ENCODE results near the gene NAPA. TPM values are rescaled to one million over a fixed set of nuclear protein-coding genes. Genes with fewer than 3 reads are reported as not detected.

Gene NAPA
- total RNA-seq, 4 donors from 2014 or later, result 36.5 to 693 (median 144) TPM

DNA sequence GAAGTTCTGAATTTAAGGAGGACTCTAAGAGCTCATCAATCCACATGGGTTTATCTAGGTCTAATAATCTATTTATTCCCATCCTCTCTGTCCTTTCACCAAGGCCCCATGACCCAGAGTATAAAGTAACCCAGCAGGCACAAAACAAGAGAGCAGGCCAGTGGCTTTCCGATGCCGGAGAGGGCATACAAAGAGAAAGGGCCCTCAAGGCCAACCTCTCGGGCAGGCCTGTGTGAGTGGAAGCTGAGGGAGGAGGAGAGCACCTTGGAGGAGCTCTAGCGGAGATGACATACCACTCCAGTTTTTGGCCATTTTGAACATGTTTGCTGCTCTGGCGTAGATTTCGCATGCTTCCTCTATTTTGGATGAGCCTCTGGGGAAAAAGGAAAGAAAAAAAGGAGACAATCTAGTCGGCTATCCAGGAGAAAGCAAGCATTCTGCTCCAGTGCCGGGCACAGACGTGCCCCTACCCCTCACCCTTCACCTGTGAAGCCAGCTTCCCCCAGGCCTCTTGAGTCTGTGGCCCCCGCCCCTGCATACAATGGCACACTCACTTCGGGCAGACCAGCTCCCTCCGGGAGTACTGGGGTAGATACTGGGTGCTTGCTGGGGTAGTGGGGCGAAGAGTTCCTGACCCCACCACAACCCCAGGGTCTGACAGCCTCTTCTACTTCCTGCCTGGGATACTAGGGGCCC, 11.6 kb downstream of the NAPA start:
- no peaks in the 10 kb centered on the region for H3K9me3 ChIP-seq
- TF ChIP-seq, protein P1, sequence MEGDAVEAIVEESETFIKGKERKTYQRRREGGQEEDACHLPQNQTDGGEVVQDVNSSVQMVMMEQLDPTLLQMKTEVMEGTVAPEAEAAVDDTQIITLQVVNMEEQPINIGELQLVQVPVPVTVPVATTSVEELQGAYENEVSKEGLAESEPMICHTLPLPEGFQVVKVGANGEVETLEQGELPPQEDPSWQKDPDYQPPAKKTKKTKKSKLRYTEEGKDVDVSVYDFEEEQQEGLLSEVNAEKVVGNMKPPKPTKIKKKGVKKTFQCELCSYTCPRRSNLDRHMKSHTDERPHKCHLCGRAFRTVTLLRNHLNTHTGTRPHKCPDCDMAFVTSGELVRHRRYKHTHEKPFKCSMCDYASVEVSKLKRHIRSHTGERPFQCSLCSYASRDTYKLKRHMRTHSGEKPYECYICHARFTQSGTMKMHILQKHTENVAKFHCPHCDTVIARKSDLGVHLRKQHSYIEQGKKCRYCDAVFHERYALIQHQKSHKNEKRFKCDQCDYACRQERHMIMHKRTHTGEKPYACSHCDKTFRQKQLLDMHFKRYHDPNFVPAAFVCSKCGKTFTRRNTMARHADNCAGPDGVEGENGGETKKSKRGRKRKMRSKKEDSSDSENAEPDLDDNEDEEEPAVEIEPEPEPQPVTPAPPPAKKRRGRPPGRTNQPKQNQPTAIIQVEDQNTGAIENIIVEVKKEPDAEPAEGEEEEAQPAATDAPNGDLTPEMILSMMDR (IDR thresholded peaks at IDR 0.05), result no peak
- no peak for TF ChIP-seq POLR2A (IDR thresholded peaks at IDR 0.05)
- H3K4me3 ChIP-seq, result no peak overlapping the region
- H3K27me3 ChIP-seq, result no peaks in the 10 kb centered on the region
- intact Hi-C loops (cut with DNase I; ENCODE audit: low total_unique reads), result no loop called here
- DNase-seq, result no peak
- no peaks in the 10 kb centered on the region for H3K36me3 ChIP-seq
- H3K27ac ChIP-seq, result peak overlapping the region; percentile 50 to 70
- peaks cover 10 to 23% of the 10 kb centered on the region in 2 donors for H3K4me1 ChIP-seq

DNA sequence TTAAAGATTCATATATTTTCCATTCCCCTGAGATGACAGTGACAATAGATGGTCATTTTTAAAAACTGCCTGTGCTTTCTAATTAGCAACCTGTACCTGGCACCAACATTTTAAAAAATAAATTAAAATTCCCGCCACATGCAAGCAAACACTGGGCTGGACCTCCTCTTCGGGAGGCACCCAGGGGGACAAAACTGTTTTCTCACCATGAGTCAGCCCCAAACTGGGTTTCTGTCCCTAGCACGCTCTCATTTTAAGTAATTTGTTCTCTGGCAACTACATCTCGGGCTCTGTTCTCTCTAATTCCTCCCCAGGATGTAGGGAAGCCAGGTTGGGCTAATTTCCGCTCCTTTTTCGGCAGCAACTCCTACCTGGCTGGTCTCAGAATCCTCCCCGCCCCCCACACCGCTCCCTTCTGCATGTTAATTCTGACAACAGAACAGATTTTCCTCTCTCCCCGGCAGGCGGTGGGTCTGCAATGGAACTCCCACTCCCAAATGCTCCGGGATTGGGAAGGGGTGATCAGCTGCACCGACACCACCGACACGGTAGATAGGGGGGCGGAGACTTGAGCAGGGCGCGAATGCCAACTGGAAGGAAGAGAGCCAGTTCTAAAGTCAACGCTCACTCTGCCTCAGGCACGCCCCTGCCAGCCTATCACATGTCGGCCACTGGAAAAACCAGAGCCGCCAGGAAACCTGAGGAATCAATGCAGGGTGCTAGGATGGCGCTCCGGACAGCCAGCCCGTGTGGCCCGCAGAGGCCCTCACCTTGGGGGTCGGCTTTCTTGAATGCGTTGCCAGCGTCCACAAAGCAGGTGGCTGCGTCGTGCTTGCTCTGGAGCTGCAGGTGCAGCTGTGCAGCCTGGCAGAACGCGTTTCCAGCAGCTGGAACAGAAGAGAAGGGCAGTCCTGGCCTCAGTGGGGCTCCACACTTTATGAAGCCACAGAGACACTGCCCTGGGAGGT, 14.7 kb downstream of the NAPA start:
- peak overlapping the region; percentile 50 to 70 for H3K27ac ChIP-seq
- H3K4me3 ChIP-seq, result no peak overlapping the region
- no peaks in the 10 kb centered on the region for H3K36me3 ChIP-seq
- intact Hi-C loops (cut with DNase I; ENCODE audit: low total_unique reads), result no loop called here
- H3K9me3 ChIP-seq, result no peaks in the 10 kb centered on the region
- DNase-seq, result no peak
- TF ChIP-seq POLR2A (IDR thresholded peaks at IDR 0.05), result no peak
- TF ChIP-seq, protein P1 (IDR thresholded peaks at IDR 0.05), result no peak
- peaks cover 0 to 9% of the 10 kb centered on the region in 2 donors for H3K4me1 ChIP-seq
- no peaks in the 10 kb centered on the region for H3K27me3 ChIP-seq

DNA sequence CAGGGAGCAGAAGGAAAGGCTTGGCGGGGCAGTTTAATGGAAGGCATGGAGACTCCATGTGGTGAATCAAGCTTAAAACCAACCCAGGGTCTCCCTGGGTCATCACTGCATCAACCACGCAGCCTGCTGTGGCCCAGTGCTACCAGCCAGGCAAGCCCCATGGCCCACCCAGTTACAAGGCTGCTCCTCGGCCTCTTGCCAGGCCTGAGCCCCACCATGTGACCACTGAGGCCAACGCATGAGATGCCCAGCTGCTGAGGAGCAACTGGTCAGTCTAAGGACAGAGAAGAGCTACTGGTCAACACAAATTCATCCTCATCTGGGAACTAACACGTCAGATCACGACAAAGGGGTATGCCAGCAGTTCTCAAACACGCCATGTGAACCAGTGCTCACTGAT, 15.5 kb downstream of the NAPA start:
- H3K4me3 ChIP-seq, result no peak overlapping the region
- H3K36me3 ChIP-seq, result no peaks in the 10 kb centered on the region
- H3K27me3 ChIP-seq, result no peaks in the 10 kb centered on the region
- intact Hi-C loops (cut with DNase I; ENCODE audit: low total_unique reads), result no loop called here
- DNase-seq, result no peak
- peaks cover 0 to 9% of the 10 kb centered on the region in 2 donors for H3K4me1 ChIP-seq
- no peak for TF ChIP-seq POLR2A (IDR thresholded peaks at IDR 0.05)
- TF ChIP-seq, protein P1 (IDR thresholded peaks at IDR 0.05), result no peak
- H3K27ac ChIP-seq, result no peak overlapping the region
- H3K9me3 ChIP-seq, result no peaks in the 10 kb centered on the region

DNA sequence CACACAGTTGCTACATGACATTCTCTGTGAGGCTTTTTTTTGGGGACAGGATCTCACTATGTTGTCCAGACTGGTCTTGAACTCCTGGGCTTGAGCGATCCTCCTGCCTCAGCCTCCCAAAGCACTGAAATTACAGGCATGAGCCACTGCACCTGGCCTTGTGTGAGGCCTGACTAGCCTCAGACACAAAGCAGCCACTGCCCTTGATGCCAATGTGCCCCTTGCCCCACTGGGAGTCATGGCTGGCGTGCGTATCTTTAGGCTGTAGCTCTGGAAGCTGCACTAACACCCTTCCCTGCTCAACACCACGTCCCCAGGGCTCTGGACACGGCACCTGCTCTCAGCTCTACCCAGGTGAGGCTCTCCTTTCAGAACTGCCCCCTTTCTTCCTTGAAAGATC, 16.3 kb downstream of the NAPA start:
- Histone ChIP-seq H3K4me3 (no peak overlapping the region), H3K4me1 (peaks cover 0 to 9% of the 10 kb centered on the region in 2 donors), H3K27me3 (no peaks in the 10 kb centered on the region), H3K27ac (peak overlapping the region in 1 of 2 donors; percentile 2), H3K36me3 (no peaks in the 10 kb centered on the region), H3K9me3 (no peaks in the 10 kb centered on the region)
- DNase-seq, result no peak
- intact Hi-C loops (cut with DNase I; ENCODE audit: low total_unique reads), result no loop called here
- TF ChIP-seq, protein P1 (IDR thresholded peaks at IDR 0.05), result no peak
- no peak for TF ChIP-seq POLR2A (IDR thresholded peaks at IDR 0.05)

Measured in uterus (tissue), 4 donors.